Osteoblast (primary cell): Measurements from ENCODE around the gene ATP7A. TPM values are rescaled to one million over a fixed set of nuclear protein-coding genes. Genes with fewer than 3 reads are reported as not detected.

Experiments
- DNase-seq: peaks from one replicate; pipeline ENCODE4 v3.0.0; 2011; ENCODE audit warnings: low spot score, mixed read lengths; ENCODE audit not compliant: insufficient read length; ENCODE audit errors: missing footprints
- H2AFZ ChIP-seq: 2 replicates; pipeline ENCODE4 v1.6.0; 2011; ENCODE audit warnings: mild to moderate bottlenecking, low read length
- H3K27ac ChIP-seq: 2 replicates; pipeline ENCODE4 v1.5.1; 2011; ENCODE audit warnings: mild to moderate bottlenecking, low read depth, low read length, moderate library complexity
- H3K27me3 ChIP-seq: 2 replicates; pipeline ENCODE4 v1.6.0; 2012; ENCODE audit warnings: mild to moderate bottlenecking, control low read depth, inconsistent platforms, low read length, moderate library complexity; ENCODE audit not compliant: insufficient read depth
- H3K36me3 ChIP-seq: 2 replicates; pipeline ENCODE4 v1.5.1; 2011; ENCODE audit warnings: mild to moderate bottlenecking, low read length, control low read depth, moderate library complexity; ENCODE audit not compliant: insufficient read depth
- H3K4me1 ChIP-seq: 2 replicates; pipeline ENCODE4 v1.5.1; 2011; ENCODE audit warnings: mild to moderate bottlenecking, low read length, control low read depth, moderate library complexity; ENCODE audit not compliant: insufficient read depth
- H3K4me2 ChIP-seq: 2 replicates; pipeline ENCODE4 v1.6.0; 2011; ENCODE audit warnings: mild to moderate bottlenecking, low read length; ENCODE audit not compliant: insufficient read depth
- H3K4me3 ChIP-seq: fragments of 200-600 bp; sonication (generic); 3 replicates; pipeline ENCODE4 v1.5.1; 2012; ENCODE audit warnings: mild to moderate bottlenecking, low read length, inconsistent platforms; ENCODE audit not compliant: insufficient read depth
- H3K79me2 ChIP-seq: 2 replicates; pipeline ENCODE4 v1.6.0; 2012; ENCODE audit warnings: mild to moderate bottlenecking, low read length, control low read depth, inconsistent platforms; ENCODE audit not compliant: insufficient read depth
- H3K9me3 ChIP-seq: 2 replicates; pipeline ENCODE4 v1.5.1; 2011; ENCODE audit warnings: low read depth, low read length, control low read depth
- H4K20me1 ChIP-seq: 2 replicates; pipeline ENCODE4 v1.6.0; 2012; ENCODE audit warnings: mild to moderate bottlenecking, low read length, control low read depth; ENCODE audit not compliant: insufficient read depth
- CTCF ChIP-seq: IDR thresholded peaks from 2 replicates; pipeline ENCODE4 v1.5.1; 2011; ENCODE audit warnings: mild to moderate bottlenecking, low read depth, low read length, moderate library complexity; ENCODE audit errors: extremely low read depth
- total RNA-seq: library from RNA; depleted of rRNA; stranded (reverse); fragments of >200 nt; gene quantifications from 2 replicates; pipeline ENCODE4 v1.2.3, GENCODE V29; 2012

Gene ATP7A
- total RNA-seq, 1 donor, result 16.6 TPM

DNA sequence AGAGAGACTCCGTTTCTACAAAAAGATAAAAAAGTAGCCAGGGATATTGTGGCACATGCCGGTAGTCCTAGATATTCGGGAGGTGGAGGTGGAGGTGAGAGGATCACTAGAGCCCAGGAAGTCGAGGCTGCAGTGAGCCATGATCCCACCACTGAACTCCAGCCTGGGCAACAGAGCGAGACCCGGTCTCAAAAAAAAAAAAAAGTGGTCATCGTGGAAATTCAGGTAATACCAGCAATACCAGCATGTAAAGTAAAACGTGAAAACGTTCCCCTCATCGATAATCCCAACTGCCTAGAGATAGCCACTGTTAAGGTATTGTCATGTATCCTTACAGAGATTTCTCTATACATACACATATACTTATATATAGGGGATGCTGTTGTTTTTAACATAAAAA lies 16.8 kb upstream of the ATP7A start:
- no peak overlapping the region for H3K27ac ChIP-seq
- peak overlapping the region; percentile 83 for H3K4me2 ChIP-seq
- peaks cover 4% of the 10 kb centered on the region for H3K4me1 ChIP-seq
- no peak for TF ChIP-seq CTCF
- no peaks in the 10 kb centered on the region for H3K36me3 ChIP-seq
- H3K79me2 ChIP-seq, result peaks cover 45% of the 10 kb centered on the region
- no peaks in the 10 kb centered on the region for H3K9me3 ChIP-seq
- peak overlapping the region; percentile 89 for H3K4me3 ChIP-seq
- no peak for DNase-seq
- peaks cover 2% of the 10 kb centered on the region for H4K20me1 ChIP-seq
- H2AFZ ChIP-seq, result no peak overlapping the region
- H3K27me3 ChIP-seq, result no peaks in the 10 kb centered on the region

DNA sequence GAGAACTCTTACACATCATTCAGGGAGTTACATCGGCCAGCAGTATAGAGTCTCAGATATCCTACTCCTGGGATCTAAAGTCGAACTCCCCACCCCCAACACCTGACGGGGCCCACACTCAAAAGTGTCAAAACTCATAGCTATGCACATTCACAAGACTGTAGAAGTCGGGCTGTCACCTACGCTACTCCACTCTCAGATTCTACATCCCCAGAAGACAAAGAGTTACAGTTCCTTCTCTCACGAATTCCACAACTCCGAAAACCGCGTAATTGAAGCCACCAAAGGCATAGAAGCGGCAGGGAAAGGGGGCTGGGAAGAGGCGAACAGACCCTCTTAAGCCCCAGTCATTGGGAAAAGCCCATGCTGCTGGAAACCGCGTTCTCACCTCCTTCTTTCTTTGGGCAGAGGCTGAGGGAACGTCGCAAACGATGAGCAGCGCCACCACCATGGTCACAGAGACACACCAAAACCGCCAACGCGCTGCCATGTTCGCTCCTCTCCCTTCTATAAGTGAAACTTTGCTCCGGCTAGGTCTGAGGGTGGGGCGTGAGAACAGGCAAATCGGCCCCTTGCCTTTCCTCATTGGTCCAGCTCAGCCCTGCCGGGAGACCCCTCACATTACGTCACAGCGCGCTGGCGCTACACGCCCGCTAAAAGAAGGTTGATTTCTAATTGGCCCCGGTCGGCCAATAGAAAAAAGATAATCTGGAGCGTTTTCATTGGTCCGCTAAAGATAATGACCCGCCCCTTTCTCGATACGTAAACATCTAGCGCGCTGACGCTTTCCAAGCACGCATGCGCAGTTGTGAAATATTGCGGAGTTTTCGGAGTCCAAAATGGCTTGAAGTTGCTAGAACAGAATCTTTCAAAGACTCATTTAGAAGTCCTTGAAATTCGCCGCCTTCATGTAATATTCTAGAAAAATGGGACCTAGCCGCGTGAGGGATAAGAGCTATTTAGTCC lies 15.3 kb upstream of the ATP7A start, which contains the start of gene MAGT1:
MAGT1 (minus strand) TSS at position 515 of the 966 bp plus-strand sequence; CDS start at position 490, 25 bp downstream.
- Histone ChIP-seq H3K4me2 (peak within 1 kb of the TSS; percentile 83), H2AFZ (peak within 1 kb of the TSS; percentile 84), H3K36me3 (no peaks in the 10 kb centered on the region), H4K20me1 (peaks cover 2% of the 10 kb centered on the region), H3K27me3 (no peaks in the 10 kb centered on the region), H3K9me3 (no peaks in the 10 kb centered on the region), H3K4me3 (peak within 1 kb of the TSS; percentile 89), H3K27ac (peak within 1 kb of the TSS; percentile 96), H3K4me1 (peaks cover 4% of the 10 kb centered on the region), H3K79me2 (peaks cover 44% of the 10 kb centered on the region)
- no peak for TF ChIP-seq CTCF
- peak; percentile 89 for DNase-seq

DNA sequence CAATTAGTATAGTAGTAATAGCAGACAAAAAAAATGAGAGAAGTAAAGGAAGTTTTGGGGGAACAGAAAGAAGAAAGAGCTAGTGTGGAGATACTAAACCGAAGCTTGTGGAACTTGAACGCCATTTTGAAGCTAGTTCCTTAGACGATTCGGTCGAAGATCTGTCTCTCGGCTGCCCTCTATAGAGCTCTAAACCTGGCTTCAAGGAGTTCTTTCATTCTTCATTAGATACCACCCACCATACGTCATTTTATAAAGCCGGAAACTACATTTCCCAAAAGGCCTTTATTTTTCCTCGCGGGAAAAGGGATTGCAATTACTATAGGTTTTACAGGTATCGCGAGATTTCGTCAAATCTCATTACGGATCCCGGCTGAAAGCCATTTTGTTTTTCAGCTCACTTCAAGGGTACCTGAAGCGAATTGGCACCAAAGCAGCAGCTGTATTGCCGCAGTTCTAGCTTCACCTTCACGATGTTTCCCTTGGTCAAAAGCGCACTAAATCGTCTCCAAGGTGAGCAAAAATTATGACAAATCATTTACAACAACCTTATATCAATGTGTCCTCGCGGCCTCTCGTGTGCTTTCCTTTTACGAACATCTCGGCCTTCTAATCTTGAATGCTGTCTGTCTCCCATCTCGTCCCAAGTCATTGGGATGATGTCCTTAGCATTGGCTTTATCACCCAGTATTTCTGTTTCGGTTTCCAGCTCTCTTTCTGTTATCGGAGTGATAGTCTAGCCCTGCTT lies 11.2 kb upstream of the ATP7A start, which contains the start of gene COX7B:
COX7B (plus strand) TSS at position 388 of the 748 bp plus-strand sequence; CDS start at position 474, 86 bp downstream.
- Histone ChIP-seq H3K9me3 (no peaks in the 10 kb centered on the region), H3K4me2 (peak within 1 kb of the TSS; percentile 83), H3K27me3 (no peaks in the 10 kb centered on the region), H3K27ac (peak within 1 kb of the TSS; percentile 51), H3K4me3 (peak within 1 kb of the TSS; percentile 69), H3K36me3 (peaks cover 4% of the 10 kb centered on the region), H2AFZ (peak within 1 kb of the TSS; percentile 56), H3K4me1 (peaks cover 4% of the 10 kb centered on the region), H3K79me2 (peaks cover 39% of the 10 kb centered on the region), H4K20me1 (peaks cover 5% of the 10 kb centered on the region)
- peak; percentile 57 for TF ChIP-seq CTCF
- peak; percentile 85 for DNase-seq
